ENCODE results near the gene MSANTD1.

Gene MSANTD1

GRCh38 chr4:3267576-3268394 lies 18.8 kb downstream of the MSANTD1 start:
- DNase-seq, result no peak

- no peak for DNase-seq
Observed at GRCh38 chr4:3268395-3269104, 19.6 kb downstream of the MSANTD1 start.

GRCh38 chr4:3269105-3269927 lies 20.4 kb downstream of the MSANTD1 start:
- DNase-seq, result peak; percentile 45 to 52

- DNase-seq, result peak; percentile 45 to 52
Observed at GRCh38 chr4:3269991-3270611, 21.1 kb downstream of the MSANTD1 start.

GRCh38 chr4:3271131-3271530 lies 22.2 kb downstream of the MSANTD1 start:
- no peak for DNase-seq

- DNase-seq, result no peak
Observed at GRCh38 chr4:3276986-3277385, 28.0 kb downstream of the MSANTD1 start.

GRCh38 chr4:3280466-3280865 lies 31.5 kb downstream of the MSANTD1 start:
- no peak for DNase-seq

GRCh38 chr4:3283483-3283882 lies 34.5 kb downstream of the MSANTD1 start:
- no peak for DNase-seq

- peak in 1 of 2 experiments; percentile 37 for DNase-seq
Observed at GRCh38 chr4:3283916-3284315, 35.0 kb downstream of the MSANTD1 start.

- DNase-seq, result no peak
Observed at GRCh38 chr4:3284734-3285557, 36.0 kb downstream of the MSANTD1 start.

GRCh38 chr4:3285558-3286334 lies 36.8 kb downstream of the MSANTD1 start:
- DNase-seq, result no peak

GRCh38 chr4:3286335-3287175 lies 37.6 kb downstream of the MSANTD1 start:
- DNase-seq, result no peak

GRCh38 chr4:3287271-3287971 lies 38.5 kb downstream of the MSANTD1 start:
- no peak for DNase-seq

- DNase-seq, result no peak
Observed at GRCh38 chr4:3287972-3288570, 39.1 kb downstream of the MSANTD1 start.

GRCh38 chr4:3288571-3289094 lies 39.7 kb downstream of the MSANTD1 start:
- DNase-seq, result no peak

GRCh38 chr4:3290476-3290875 lies 41.5 kb downstream of the MSANTD1 start:
- no peak for DNase-seq

- no peak for DNase-seq
Observed at GRCh38 chr4:3290889-3291321, 41.9 kb downstream of the MSANTD1 start.

- DNase-seq, result no peak
Observed at GRCh38 chr4:3291411-3291968, 42.5 kb downstream of the MSANTD1 start.

Data from NCI-H524 (cell line).